Measurements from ENCODE around the gene KIDINS220.

KIDINS220 gene

GRCh38 chr2:8722986-8723385 lies 114.4 kb downstream of the KIDINS220 start:
- Histone ChIP-seq H3K4me3 (ENCODE audit: control insufficient read depth in 1 of 7, extremely low read depth in 1 of 7, insufficient read depth in 4 of 7, low read depth in 2 of 7, low read length in 6 of 7) (no peak overlapping the region), H3K27me3 (replicated peaks in 2 of 5; ENCODE audit: control insufficient read depth in 4 of 5, insufficient read depth in 5 of 5, low read length in 4 of 5) (no peaks in the 10 kb centered on the region), H3K9me3 (ENCODE audit: control extremely low read depth in 1 of 5, control insufficient read depth in 4 of 5, insufficient read depth in 2 of 5, low read depth in 1 of 5, low read length in 4 of 5) (no peaks in the 10 kb centered on the region), H3K27ac (ENCODE audit: insufficient read depth in 1 of 2, low read depth in 1 of 2, low read length in 2 of 2, poor library complexity in 1 of 2, severe bottlenecking in 2 of 2) (no peak overlapping the region), H3K4me1 (ENCODE audit: control extremely low read depth in 1 of 4, control insufficient read depth in 4 of 4, insufficient read depth in 4 of 4, low read length in 3 of 4) (no peaks in the 10 kb centered on the region), H3K36me3 (ENCODE audit: control insufficient read depth in 4 of 4, insufficient read depth in 4 of 4, low read length in 3 of 4) (peaks cover 0 to 7% (median 2%) of the 10 kb centered on the region in 4 experiments)
- CTCF ChIA-PET, result interaction anchor here (1.4 kb wide), 1 partner anchor 18 kb away, joined by 3 read pairs; no protein-coding TSS in a partner anchor
- POLR2A ChIA-PET, result no interaction called here
- 98% methylated on average over 7 of the region's 10 CpGs for WGBS (ENCODE audit: insufficient coverage)
- no peak for DNase-seq

GRCh38 chr2:8721410-8721809 lies 116.0 kb downstream of the KIDINS220 start:
- no peaks in the 10 kb centered on the region for H3K9me3 ChIP-seq (ENCODE audit: control extremely low read depth in 1 of 5, control insufficient read depth in 4 of 5, insufficient read depth in 2 of 5, low read depth in 1 of 5, low read length in 4 of 5)
- DNase-seq, result no peak
- H3K4me1 ChIP-seq (ENCODE audit: control extremely low read depth in 1 of 4, control insufficient read depth in 4 of 4, insufficient read depth in 4 of 4, low read length in 3 of 4), result no peaks in the 10 kb centered on the region
- CTCF ChIA-PET, result no interaction called here
- H3K27ac ChIP-seq (ENCODE audit: insufficient read depth in 1 of 2, low read depth in 1 of 2, low read length in 2 of 2, poor library complexity in 1 of 2, severe bottlenecking in 2 of 2), result no peak overlapping the region
- no peaks in the 10 kb centered on the region for H3K36me3 ChIP-seq (ENCODE audit: control insufficient read depth in 4 of 4, insufficient read depth in 4 of 4, low read length in 3 of 4)
- no peak overlapping the region for H3K4me3 ChIP-seq (ENCODE audit: control insufficient read depth in 1 of 7, extremely low read depth in 1 of 7, insufficient read depth in 4 of 7, low read depth in 2 of 7, low read length in 6 of 7)
- POLR2A ChIA-PET, result no interaction called here
- no CpG with 5 or more reads among the region's 3 CpGs for WGBS (ENCODE audit: insufficient coverage)
- no peaks in the 10 kb centered on the region for H3K27me3 ChIP-seq (replicated peaks in 2 of 5; ENCODE audit: control insufficient read depth in 4 of 5, insufficient read depth in 5 of 5, low read length in 4 of 5)

- Histone ChIP-seq H3K4me3 (ENCODE audit: control insufficient read depth in 1 of 7, extremely low read depth in 1 of 7, insufficient read depth in 4 of 7, low read depth in 2 of 7, low read length in 6 of 7) (no peak overlapping the region), H3K9me3 (ENCODE audit: control extremely low read depth in 1 of 5, control insufficient read depth in 4 of 5, insufficient read depth in 2 of 5, low read depth in 1 of 5, low read length in 4 of 5) (peaks cover 0 to 4% (median 2%) of the 10 kb centered on the region in 5 experiments), H3K4me1 (ENCODE audit: control extremely low read depth in 1 of 4, control insufficient read depth in 4 of 4, insufficient read depth in 4 of 4, low read length in 3 of 4) (no peaks in the 10 kb centered on the region), H3K36me3 (ENCODE audit: control insufficient read depth in 4 of 4, insufficient read depth in 4 of 4, low read length in 3 of 4) (no peaks in the 10 kb centered on the region), H3K27me3 (replicated peaks in 2 of 5; ENCODE audit: control insufficient read depth in 4 of 5, insufficient read depth in 5 of 5, low read length in 4 of 5) (no peaks in the 10 kb centered on the region), H3K27ac (ENCODE audit: insufficient read depth in 1 of 2, low read depth in 1 of 2, low read length in 2 of 2, poor library complexity in 1 of 2, severe bottlenecking in 2 of 2) (no peak overlapping the region)
- POLR2A ChIA-PET, result no interaction called here
- CTCF ChIA-PET, result no interaction called here
- no CpG with 5 or more reads among the region's 3 CpGs for WGBS (ENCODE audit: insufficient coverage)
- DNase-seq, result no peak
These were observed 116.7 kb downstream of the KIDINS220 start for GRCh38 chr2:8720741-8721140.

GRCh38 chr2:8719528-8719927 lies 117.9 kb downstream of the KIDINS220 start:
- H3K4me3 ChIP-seq (ENCODE audit: control insufficient read depth in 1 of 7, extremely low read depth in 1 of 7, insufficient read depth in 4 of 7, low read depth in 2 of 7, low read length in 6 of 7), result no peak overlapping the region
- no peaks in the 10 kb centered on the region for H3K4me1 ChIP-seq (ENCODE audit: control extremely low read depth in 1 of 4, control insufficient read depth in 4 of 4, insufficient read depth in 4 of 4, low read length in 3 of 4)
- H3K27ac ChIP-seq (ENCODE audit: insufficient read depth in 1 of 2, low read depth in 1 of 2, low read length in 2 of 2, poor library complexity in 1 of 2, severe bottlenecking in 2 of 2), result no peak overlapping the region
- 100% methylated on average over 2 of the region's 3 CpGs for WGBS (ENCODE audit: insufficient coverage)
- CTCF ChIA-PET, result no interaction called here
- peaks cover 0 to 4% (median 3%) of the 10 kb centered on the region in 5 experiments for H3K9me3 ChIP-seq (ENCODE audit: control extremely low read depth in 1 of 5, control insufficient read depth in 4 of 5, insufficient read depth in 2 of 5, low read depth in 1 of 5, low read length in 4 of 5)
- H3K27me3 ChIP-seq (replicated peaks in 2 of 5; ENCODE audit: control insufficient read depth in 4 of 5, insufficient read depth in 5 of 5, low read length in 4 of 5), result no peaks in the 10 kb centered on the region
- H3K36me3 ChIP-seq (ENCODE audit: control insufficient read depth in 4 of 4, insufficient read depth in 4 of 4, low read length in 3 of 4), result no peaks in the 10 kb centered on the region
- POLR2A ChIA-PET, result no interaction called here
- DNase-seq, result no peak

GRCh38 chr2:8714971-8715370 lies 122.4 kb downstream of the KIDINS220 start:
- CTCF ChIA-PET, result interaction anchor here (0.9 kb wide), 1 partner anchor 1646 kb away, joined by 3 read pairs; no protein-coding TSS in a partner anchor
- no peak for DNase-seq
- Histone ChIP-seq H3K27me3 (replicated peaks in 2 of 5; ENCODE audit: control insufficient read depth in 4 of 5, insufficient read depth in 5 of 5, low read length in 4 of 5) (no peaks in the 10 kb centered on the region), H3K9me3 (ENCODE audit: control extremely low read depth in 1 of 5, control insufficient read depth in 4 of 5, insufficient read depth in 2 of 5, low read depth in 1 of 5, low read length in 4 of 5) (peaks cover 0 to 4% (median 3%) of the 10 kb centered on the region in 5 experiments), H3K36me3 (ENCODE audit: control insufficient read depth in 4 of 4, insufficient read depth in 4 of 4, low read length in 3 of 4) (no peaks in the 10 kb centered on the region), H3K27ac (ENCODE audit: insufficient read depth in 1 of 2, low read depth in 1 of 2, low read length in 2 of 2, poor library complexity in 1 of 2, severe bottlenecking in 2 of 2) (no peak overlapping the region), H3K4me3 (ENCODE audit: control insufficient read depth in 1 of 7, extremely low read depth in 1 of 7, insufficient read depth in 4 of 7, low read depth in 2 of 7, low read length in 6 of 7) (no peak overlapping the region), H3K4me1 (ENCODE audit: control extremely low read depth in 1 of 4, control insufficient read depth in 4 of 4, insufficient read depth in 4 of 4, low read length in 3 of 4) (no peaks in the 10 kb centered on the region)
- POLR2A ChIA-PET, result no interaction called here
- 100% methylated on average over 2 of the region's 5 CpGs for whole genome bisulfite sequencing (ENCODE audit: insufficient coverage)

GRCh38 chr2:8714283-8714682 lies 123.1 kb downstream of the KIDINS220 start:
- Histone ChIP-seq H3K4me3 (ENCODE audit: control insufficient read depth in 1 of 7, extremely low read depth in 1 of 7, insufficient read depth in 4 of 7, low read depth in 2 of 7, low read length in 6 of 7) (no peak overlapping the region), H3K9me3 (ENCODE audit: control extremely low read depth in 1 of 5, control insufficient read depth in 4 of 5, insufficient read depth in 2 of 5, low read depth in 1 of 5, low read length in 4 of 5) (peaks cover 0 to 4% (median 3%) of the 10 kb centered on the region in 5 experiments), H3K27me3 (replicated peaks in 2 of 5; ENCODE audit: control insufficient read depth in 4 of 5, insufficient read depth in 5 of 5, low read length in 4 of 5) (no peaks in the 10 kb centered on the region), H3K4me1 (ENCODE audit: control extremely low read depth in 1 of 4, control insufficient read depth in 4 of 4, insufficient read depth in 4 of 4, low read length in 3 of 4) (no peaks in the 10 kb centered on the region), H3K36me3 (ENCODE audit: control insufficient read depth in 4 of 4, insufficient read depth in 4 of 4, low read length in 3 of 4) (no peaks in the 10 kb centered on the region), H3K27ac (ENCODE audit: insufficient read depth in 1 of 2, low read depth in 1 of 2, low read length in 2 of 2, poor library complexity in 1 of 2, severe bottlenecking in 2 of 2) (no peak overlapping the region)
- no peak for DNase-seq
- CTCF ChIA-PET, result no interaction called here
- POLR2A ChIA-PET, result no interaction called here
- 95% methylated on average over 7 of the region's 7 CpGs for WGBS (ENCODE audit: insufficient coverage)

- no peak overlapping the region for H3K27ac ChIP-seq (ENCODE audit: insufficient read depth in 1 of 2, low read depth in 1 of 2, low read length in 2 of 2, poor library complexity in 1 of 2, severe bottlenecking in 2 of 2)
- no peak for DNase-seq
- H3K4me1 ChIP-seq (ENCODE audit: control extremely low read depth in 1 of 4, control insufficient read depth in 4 of 4, insufficient read depth in 4 of 4, low read length in 3 of 4), result no peaks in the 10 kb centered on the region
- H3K36me3 ChIP-seq (ENCODE audit: control insufficient read depth in 4 of 4, insufficient read depth in 4 of 4, low read length in 3 of 4), result no peaks in the 10 kb centered on the region
- WGBS (ENCODE audit: insufficient coverage), result 93% methylated on average over 3 of the region's 3 CpGs
- ChIA-PET POLR2A (no interaction called here), CTCF (no interaction called here)
- H3K4me3 ChIP-seq (ENCODE audit: control insufficient read depth in 1 of 7, extremely low read depth in 1 of 7, insufficient read depth in 4 of 7, low read depth in 2 of 7, low read length in 6 of 7), result no peak overlapping the region
- H3K9me3 ChIP-seq (ENCODE audit: control extremely low read depth in 1 of 5, control insufficient read depth in 4 of 5, insufficient read depth in 2 of 5, low read depth in 1 of 5, low read length in 4 of 5), result peaks cover 0 to 6% (median under 1%) of the 10 kb centered on the region in 5 experiments
- no peaks in the 10 kb centered on the region for H3K27me3 ChIP-seq (replicated peaks in 2 of 5; ENCODE audit: control insufficient read depth in 4 of 5, insufficient read depth in 5 of 5, low read length in 4 of 5)
These were observed 126.5 kb downstream of the KIDINS220 start for GRCh38 chr2:8710951-8711350.
